Hepatic stellate cell (primary cell): ENCODE results near the gene SLC9A3.
"Not testable (repeated sequence)": the region's sequence is repeated elsewhere in the genome, so short reads cannot be mapped to it uniquely, and the experiment has no call there.

ENCODE experiments used
- DNase-seq: peaks from one replicate; pipeline ENCODE4 v3.0.0; 2011; ENCODE audit warnings: low spot score

Gene SLC9A3

DNA sequence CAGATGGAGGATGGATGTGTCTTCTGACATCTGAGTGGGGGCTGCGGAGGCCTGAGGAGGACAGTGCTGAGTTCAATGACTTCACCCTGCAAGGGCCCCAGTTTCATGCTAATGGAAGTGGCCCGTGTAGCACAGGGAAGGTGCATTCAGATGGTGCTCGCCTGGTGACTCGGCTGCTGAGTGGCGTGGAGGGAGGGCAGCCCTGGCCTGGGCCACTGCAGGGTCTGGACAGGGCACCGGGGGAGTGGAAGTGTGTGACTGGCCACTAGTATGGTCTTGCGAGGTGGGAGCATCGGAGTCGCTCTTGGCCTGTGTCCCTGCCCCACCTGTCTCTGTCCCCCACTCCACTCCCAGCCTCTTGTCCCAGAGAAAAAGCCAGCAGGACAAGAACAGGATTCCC is 1.7 kb upstream of the SLC9A3 start:
- no peak for DNase-seq

DNA sequence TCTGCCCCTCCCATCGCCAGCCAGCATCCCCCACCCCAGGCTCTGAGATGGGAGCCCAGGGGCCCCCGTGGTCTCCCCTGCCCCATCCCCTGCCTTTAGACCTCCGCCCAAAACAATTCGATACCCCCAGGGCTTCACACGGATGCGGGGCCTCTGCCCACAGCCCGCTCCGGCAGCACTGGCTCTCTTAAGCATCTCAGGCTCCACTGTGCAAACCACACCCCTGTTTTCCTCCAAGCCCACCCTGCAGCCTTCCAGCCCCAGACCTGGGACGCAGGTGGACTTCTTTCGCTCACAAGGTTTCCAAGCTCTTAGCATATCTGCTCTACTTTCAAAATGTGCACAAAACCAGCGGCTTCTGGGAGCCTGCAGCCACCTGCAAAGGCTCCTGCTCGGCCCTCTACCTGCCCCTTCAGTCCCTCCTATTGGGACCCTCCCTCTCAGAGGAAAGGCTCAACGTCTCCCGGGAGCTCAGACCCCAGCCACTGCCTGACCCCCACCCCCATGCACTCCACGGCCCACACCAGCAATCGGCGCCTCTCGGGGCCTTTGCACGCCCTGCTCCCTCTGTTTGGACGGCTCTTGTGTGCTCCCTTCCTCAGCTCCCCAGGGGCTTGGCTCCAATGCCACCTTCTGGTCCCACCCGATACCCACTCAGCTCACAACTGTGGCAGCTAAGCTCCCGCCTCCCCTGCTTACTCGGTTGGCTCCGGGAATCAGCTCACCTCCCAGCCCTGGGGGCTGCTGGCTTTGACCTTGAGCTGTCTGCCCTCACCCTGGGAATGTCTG is 918 bp upstream of the SLC9A3 start:
- DNase-seq: no peak

DNA sequence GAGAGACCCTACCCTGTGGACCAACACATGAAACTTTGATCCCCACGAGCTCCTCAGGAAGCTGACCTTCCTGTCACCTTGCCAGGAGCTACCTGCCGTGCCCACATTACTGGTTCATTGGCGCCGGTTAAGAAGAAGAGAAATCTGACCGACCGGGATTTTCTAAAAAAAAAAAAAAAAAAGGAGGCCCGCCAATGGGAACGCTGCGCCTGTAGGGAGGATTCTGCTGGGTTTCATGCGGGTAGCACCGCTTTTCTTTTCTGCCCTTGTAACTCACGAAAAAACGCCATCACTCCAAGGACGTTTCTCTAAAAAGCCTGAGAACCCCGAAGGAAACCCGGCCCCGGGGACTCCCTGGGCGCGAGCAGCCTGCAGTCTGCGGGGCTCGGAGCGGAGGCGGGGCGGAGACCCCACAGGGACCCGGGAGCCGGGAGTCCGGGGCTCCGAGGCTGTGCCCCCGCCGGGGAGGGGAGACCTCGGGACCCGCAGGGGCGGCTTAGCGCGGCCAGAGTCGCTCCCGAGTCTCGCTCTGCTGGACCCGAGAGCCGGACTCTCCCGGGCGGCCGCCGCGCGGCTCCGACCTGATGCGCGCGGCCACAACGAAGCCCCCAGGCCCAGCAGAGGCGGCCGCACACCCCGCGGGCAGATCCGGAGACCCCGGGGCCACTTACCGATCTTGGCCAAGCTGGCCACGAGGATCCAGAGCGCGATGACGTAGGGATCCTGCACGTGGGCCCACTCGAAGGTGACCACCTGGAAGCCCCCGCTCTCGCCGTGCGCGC is 617 bp downstream of the SLC9A3 start:
- DNase-seq: no peak

DNA sequence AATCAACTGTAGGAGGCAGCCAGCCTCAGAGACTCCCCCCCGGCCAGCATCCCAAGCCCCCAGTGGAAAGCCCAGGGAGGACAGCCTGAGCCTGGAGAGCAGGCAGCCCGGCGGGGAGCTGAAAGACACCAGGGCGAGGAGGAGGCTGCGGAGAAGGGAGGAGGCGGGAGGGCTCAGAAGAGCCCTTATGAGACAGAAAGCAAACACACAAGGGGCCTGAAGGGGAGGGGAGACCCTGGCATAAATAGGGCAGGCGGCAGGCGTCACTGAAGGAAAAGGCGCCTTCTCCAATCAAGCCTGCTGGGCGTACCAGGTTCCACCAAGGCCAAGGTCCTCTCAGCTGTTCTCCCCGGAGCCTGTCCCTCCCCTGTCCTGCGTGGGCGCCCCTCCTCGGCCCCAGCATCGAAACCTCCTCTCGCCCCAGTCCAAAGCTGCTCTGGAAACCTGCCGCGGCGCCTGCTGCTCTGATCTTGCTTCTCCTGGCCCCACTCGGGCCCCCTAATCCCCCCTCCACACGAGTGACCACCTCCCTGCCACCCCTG is 1.3 kb downstream of the SLC9A3 start:
- no peak for DNase-seq

DNA sequence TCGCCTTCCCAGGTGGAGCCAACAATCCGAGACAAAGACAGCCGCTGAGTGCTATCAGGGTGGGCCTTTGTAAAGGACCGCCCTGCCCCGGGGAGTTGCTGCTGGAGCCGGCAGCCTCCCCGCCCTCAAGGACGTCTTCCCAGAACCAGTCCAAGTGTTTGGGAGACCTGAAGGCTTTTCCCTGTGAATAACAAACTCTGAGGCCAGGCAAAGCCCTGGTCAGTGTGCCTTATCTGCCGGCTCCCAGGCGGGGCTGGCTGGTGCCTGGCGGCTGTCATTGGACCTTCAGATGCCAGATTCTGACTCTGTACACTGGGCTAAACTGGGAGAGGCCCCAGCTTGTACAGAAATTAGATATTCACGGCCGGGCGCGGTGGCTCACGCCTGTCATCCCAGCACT is 2.1 kb downstream of the SLC9A3 start:
- no peak for DNase-seq

DNA sequence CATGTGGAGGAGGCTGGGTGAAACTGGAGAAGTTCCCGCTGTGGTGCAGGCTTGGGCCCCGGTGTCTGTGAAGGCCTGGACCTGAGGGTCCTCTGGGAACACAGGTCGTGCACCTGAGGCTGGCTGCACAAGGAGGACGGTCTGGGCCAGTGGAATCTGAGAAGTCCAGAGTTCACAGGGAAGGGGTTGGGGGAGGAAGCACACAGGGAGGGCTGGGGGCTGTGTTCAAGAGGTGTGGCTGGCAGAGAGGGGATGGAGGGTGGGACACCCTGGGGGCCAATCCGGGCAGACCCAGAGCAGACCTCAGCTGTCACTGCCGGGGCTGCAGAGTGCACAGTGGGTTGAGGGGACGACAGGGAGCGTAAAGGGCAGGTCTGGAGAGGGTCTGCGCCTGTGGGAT is 2.6 kb downstream of the SLC9A3 start:
- no peak for DNase-seq

DNA sequence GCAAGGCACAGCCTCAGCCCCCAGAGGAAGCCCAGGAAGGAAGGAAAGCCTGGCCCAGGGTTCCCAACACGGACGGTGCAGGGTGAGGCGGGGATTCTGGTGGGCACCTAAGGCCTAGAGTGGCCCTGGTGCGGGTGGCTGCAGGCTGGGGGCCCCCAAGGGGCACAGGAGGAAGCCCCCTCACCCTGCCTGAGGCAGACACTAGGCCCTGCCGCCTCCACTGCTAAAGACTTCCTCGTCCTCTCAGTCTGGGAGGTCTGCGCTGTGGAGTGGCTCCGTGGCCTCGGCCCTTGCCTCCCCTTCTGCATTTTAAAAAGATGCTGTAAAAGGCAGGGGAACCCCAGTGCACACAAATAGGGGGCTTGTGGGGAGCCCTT is 3.4 kb downstream of the SLC9A3 start:
- DNase-seq: no peak

DNA sequence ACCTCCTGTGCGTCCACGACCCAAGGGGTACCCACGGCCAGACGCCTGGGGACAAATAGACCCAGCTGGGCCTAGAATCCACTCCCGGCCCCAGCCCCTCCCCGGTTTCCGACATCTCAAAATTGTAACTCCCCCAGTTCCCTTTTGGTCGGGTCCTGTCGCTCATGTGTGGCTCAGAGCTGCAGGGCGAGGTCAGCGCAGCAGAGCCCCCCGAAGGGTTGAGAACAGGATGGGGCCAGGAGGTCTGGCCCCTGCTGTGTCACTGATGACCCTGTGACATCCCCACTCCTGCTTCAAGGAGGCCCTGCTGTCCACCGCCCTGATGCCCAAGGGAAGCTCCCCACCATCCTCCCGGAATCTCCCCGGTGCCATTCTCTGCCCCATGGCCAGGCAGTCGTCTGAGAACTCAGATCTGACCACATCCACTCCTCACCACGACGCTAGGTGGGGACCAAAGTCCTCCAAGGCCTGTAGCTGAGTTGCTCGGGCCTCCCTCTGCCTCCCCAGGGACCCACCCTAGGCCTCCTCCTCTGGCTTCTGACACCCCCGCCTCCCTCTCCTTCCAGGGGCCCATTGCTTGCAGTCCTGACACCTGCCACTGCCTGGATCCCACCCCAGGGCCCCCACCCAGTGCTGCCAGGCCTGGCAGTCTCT is 3.9 kb downstream of the SLC9A3 start:
- DNase-seq: no peak

DNA sequence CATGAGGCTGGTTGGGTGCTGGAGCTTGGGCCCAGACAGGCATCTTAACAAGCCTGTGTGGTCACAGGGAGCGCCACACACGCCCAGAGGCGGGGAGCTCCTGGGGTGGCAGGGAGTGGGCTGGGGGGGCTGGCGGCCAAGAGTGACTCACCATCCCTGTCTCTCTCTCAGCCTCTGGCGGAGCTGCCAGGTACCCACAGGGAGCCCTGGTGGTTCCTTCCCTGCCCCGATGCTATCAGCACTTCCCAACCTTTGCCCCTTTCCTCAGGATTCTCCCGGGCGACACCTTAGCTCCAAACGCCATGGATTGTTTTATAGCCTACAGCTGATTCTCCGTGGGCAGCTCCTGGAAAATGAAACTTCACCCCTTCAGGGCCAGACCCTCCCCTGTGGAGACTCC is 5.5 kb downstream of the SLC9A3 start:
- no peak for DNase-seq

DNA sequence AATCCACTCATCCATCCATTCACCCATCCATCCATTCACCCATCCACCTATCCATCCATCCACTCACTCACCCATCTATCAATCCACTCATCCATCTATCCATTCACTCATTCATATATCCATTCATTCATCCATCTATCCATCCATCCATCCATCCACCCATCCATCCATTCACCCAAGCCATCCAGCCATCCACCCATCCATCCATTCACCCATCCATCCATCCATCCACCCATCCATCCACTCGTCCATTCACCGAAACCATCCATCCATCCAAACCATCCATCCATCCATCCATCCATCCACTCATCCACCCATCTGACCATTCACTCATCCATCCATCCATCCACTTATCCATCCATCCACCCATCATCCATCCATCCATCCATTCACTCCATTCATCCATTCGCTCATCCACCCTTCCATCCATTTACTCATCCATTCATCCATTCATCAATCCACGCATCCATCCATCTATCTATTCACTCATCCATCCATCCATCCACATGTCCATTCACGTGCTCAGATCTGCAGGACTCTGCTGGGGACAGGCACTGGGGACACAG is 6.6 kb downstream of the SLC9A3 start:
- DNase-seq: no peak

DNA sequence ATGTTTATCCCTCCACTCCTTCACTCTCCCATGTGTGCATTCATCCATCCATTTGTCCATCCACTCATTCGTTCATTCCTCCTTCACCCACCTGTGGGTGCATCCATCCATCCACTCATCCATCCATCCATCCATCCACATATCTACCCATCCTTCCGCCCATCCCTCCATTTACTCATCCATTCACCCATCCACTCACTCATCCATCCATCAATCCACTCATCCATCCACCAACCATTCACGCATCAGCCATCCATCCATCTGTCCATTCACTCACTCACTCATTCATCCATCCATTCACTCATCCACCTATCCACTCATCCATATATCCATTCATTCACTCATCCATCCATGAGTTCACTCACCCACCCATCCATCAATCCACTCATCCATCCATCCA is 7.3 kb downstream of the SLC9A3 start:
- DNase-seq: no peak

DNA sequence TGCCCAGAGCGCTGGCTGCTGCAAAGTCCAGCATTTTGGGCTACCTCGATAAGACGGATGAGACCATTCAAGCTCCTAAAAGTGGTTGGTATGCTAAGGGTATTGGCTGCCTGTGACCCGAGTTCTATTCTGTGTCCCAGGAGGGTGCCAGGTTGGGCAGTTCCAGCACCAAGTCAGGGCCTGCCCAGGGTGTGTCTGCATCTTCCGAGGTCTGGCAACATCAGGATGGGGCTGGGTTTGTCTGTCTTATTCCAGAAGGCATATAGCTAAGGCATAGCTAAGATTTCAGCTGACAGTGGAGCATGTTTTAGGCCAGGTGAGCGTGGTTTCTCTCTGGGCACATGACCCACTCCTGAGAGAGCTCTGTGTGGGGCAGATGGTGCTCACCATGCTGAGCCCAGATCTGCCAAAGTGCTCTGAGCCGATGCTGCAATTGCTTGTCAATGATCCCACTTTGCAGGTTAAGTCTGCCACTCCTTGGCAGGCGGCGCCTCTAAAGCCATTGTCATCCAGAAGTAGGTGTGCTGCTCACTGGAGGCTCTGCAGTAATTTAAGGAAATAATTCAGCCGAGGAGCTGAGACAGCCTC is 7.8 kb downstream of the SLC9A3 start:
- DNase-seq: no peak

DNA sequence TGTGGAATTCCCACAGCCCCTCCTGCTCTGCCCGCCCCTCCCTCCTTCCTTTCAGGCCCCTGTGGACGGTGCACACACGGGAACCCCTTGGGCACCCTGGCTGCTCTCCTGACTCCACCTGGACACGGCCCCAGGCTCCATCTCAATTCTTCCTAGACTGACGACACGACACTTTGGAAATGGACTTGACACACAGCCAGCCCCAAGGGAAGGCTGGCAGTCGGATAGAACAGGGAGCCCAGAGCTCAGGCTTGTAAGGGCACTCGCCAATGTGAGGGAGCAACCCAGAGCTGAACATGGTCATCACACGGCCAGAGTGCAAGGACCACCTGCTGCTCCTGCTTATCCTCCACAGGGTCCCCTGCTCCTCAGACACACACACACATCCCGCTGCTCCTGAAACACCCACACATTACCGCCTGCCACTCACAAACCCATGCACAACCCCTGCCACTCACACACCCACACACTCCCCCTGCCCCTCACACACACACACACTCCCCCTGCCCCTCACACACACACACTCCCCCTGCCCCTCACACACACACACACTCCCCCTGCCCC is 8.9 kb downstream of the SLC9A3 start:
- DNase-seq: no peak

DNA sequence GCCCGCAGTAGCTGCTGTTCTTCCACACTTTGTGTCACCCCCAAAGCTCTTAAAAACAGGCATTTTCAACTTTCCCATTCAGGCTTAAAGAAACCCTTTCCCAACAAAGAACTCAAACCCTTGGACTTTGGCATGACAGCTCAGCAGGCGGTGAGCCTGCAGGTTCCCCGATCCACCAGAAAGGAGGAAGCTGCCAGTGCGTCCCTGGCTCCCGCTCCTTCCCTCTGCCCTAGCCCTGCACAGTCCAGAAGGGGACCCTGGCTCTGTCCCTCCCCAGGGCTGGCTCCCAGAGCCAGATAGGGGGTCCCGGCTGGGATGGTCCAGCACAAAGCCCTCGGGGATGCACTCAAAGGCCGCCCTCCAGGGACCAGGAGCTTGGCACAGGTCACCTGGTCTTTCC is 9.6 kb downstream of the SLC9A3 start:
- DNase-seq: no peak

DNA sequence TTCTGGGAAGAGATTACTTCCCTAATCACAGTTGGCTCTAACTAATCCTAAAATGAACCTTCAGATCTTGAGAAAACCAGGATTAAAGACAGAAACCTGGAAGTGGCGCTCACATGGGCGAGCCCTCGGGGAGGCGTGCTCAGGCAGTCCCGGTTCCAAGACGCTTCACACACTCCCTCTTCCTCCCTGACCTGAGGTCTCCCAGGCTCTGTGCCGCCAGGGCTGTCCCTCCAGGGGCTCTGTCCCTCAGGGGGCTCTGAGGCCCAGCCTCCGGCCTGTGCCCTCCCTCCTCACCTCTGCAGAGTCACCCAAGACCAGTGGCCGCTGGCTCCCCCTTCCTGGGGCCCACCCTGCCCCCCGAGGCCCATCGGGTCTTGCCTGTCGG is 10.2 kb downstream of the SLC9A3 start:
- DNase-seq: no peak

DNA sequence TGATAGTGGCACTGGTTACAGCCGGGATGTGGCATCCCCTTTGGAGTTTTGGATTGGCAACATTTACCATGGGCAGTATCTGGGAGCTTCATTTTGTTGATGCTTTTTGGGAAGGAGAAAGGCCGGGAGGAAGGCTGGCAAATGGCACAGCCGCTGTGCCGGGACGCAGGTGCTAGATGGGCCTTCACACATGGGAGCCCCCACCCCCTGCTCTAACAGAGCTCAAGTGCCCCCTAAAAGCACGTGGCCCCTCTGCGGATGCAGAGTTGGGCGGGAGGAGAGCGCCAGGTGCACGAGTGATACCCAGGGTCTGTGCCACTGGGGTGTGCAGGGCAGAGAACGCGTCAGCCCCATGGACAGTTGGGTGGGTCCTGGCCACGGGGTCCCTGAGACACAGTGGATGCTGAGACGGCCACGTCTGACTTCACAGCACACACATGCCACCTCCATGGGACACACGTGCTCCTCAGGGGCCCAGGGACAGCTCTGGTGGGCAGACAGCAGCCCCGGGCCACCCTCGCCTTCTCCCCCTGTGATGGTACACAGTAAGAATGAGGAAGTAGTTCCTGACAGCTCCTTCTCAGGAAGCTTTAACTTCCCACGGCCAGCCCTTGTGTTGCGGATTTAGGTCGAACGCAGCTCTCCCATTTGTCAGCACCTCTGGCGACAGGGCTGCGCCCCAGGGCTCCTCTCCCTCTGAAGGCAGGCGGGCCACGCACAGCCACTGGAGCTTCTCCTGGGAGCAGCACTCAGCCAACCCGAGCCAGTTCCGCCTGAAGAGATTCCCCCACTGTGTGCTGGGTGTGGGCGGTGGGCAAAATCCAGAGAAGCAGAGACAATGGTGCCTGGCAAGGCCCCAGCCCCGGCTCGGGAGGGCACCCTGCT is 10.8 kb downstream of the SLC9A3 start:
- no peak for DNase-seq

DNA sequence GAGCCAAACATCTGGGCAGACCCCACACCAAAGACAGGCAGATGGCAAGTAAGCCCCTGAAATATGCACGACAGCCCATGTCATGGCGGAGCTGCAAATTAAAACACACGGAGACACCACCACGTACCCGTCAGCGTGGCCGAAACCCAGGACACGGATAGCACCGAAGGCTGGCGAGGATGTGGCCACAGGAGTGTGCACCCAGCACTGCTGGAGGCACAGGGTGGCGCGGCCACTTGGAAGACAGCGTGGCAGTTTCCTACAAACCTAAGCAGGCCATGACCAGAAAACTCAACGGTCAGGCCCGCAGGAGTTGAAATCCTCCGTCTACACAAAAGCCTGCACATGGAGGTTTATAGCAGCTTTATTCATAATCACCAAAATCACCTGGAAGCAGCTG is 12.8 kb downstream of the SLC9A3 start:
- no peak for DNase-seq

DNA sequence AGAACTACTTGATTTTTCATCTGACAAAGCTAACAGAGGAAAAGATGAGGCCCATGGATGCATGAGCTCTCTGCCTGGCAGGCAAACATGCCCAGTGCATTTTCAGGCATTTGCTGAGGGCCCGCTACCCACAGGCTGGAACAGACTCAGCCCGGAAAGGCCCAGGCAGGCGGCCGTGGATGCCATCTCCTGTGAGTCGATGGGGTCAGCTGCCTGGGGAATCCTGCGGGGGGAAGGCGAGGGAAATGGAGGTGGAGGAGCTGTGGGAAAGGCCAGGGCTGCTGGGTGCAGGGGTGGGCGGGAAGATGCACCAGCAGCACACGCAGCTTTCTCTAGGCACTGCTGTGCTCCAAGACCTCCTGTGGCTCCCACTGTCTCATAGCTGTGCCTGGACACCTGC is 13.7 kb downstream of the SLC9A3 start:
- no peak for DNase-seq

DNA sequence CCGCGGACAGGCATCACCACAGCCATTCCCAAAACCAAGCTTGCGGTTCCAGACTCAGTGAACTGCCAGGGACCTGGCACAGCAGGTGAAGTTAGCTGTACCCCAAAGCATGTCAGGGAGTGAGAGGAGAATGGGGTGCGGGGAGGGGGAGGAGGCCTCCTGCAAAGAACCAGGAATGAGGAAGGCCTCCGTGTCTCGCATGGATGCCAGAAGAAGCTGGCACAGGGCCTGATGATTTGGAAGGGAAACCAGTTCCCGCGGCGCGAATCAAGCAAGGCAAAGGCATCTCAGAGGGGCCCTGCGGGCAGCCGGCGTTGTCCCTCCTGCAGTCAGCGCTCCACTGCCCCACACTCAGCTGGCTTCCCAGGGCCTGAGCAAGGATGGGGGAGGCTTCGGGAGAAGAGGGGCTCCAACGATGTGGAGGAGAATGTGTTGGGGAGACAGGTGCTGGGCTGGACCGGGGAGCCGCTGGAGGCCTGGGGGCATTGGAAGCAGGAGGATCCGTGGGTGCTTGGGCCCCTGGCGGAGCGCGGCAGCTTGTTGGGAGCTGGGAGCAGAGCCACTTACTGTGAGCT is 14.6 kb downstream of the SLC9A3 start:
- no peak for DNase-seq

DNA sequence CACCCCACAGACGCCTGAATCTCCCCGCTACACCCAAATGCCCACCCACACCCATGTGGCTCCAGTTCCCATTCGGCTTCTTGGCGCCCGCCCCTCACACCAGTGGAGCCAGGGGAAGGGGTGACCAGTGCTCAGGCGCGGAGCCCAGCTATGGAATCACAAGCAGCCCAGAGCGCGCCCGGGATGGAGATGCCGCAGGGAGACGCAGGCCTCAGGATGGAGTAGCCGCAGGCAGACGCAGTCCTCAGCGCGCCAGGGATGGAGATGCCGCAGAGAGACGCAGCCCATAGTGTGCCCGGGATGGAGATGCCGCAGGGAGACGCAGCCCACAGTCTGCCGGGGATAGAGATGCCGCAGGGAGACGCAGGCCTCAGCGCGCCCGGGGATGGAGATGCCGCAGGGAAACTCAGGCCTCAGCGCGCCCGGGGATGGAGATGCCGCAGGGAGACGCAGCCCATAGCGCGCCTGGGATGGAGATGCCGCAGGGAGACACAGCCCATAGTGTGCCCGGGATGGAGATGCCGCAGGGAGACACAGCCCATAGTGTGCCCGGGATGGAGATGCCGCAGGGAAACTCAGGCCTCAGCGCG is 16.2 kb downstream of the SLC9A3 start:
- DNase-seq: not testable (repeated sequence)
